ENCODE data around the gene GLMN.
"Not testable (repeated sequence)": the region's sequence is repeated elsewhere in the genome, so short reads cannot be mapped to it uniquely, and the experiment has no call there.

GLMN gene

DNA sequence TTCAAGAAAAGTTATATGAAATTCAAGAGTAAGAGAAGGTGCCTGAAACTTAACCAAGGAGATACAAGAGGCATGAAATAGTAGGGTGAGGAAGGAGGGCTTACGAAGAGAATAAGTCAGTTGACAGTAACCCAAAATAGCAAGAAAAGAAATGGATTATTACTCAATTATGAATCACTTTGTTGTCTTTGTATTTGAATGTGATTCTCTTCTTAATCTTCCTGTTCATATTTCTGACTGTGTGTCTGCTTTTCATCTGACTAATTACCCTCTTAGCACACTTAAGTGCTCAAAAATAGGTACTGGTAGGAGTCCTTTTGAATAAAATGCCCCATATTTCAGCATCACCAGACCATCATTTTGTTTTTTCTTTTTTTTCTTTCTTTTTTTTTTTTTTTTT, 39.4 kb downstream of the GLMN start:
- no peak for DNase-seq
- peaks cover 20% of the 10 kb centered on the region for H3K36me3 ChIP-seq (ENCODE audit: control insufficient read depth, insufficient read depth, low read length)

DNA sequence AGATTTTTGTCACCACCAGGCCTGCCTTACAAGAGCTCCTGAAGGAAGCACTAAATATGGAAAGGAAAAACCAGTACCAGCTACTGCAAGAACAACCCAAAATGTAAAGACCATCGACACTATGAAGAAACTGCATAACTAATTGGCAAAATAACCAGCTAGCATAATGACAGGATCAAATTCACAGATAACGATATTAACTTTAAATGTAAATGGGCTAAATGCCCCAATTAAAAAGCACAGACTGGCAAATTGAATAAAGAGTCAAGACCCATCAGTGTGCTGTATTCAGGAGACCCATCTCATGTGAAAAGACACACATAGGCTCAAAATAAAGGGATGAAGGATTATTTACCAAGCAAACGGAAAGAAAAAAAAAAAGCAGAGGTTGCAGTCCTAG, 44.1 kb downstream of the GLMN start:
- H3K4me3 ChIP-seq (ENCODE audit: insufficient read depth, low read depth, low read length, poor library complexity, severe bottlenecking); H3K27me3 ChIP-seq (replicated peaks; ENCODE audit: control insufficient read depth, insufficient read depth, low read length, poor library complexity, severe bottlenecking); H3K27ac ChIP-seq (ENCODE audit: insufficient read depth, low read length, poor library complexity, severe bottlenecking); H3K4me1 ChIP-seq (ENCODE audit: control insufficient read depth, insufficient read depth, low read length, poor library complexity, severe bottlenecking); H3K9me3 ChIP-seq (ENCODE audit: control insufficient read depth, low read length); H3K36me3 ChIP-seq (ENCODE audit: control insufficient read depth, insufficient read depth, low read length); DNase-seq: not testable (repeated sequence)

More for the DNA sequence above, 39.4 kb downstream of the GLMN start:
- H3K4me3 ChIP-seq (ENCODE audit: insufficient read depth, low read depth, low read length, poor library complexity, severe bottlenecking), result no peak overlapping the region
- no peaks in the 10 kb centered on the region for H3K9me3 ChIP-seq (ENCODE audit: control insufficient read depth, low read length)
- H3K27me3 ChIP-seq (replicated peaks; ENCODE audit: control insufficient read depth, insufficient read depth, low read length, poor library complexity, severe bottlenecking), result no peaks in the 10 kb centered on the region
- H3K4me1 ChIP-seq (ENCODE audit: control insufficient read depth, insufficient read depth, low read length, poor library complexity, severe bottlenecking), result no peaks in the 10 kb centered on the region
- H3K27ac ChIP-seq (ENCODE audit: insufficient read depth, low read length, poor library complexity, severe bottlenecking), result no peak overlapping the region

GRCh38 chr1:92244376-92244775, 54.4 kb downstream of the GLMN start:
- Histone ChIP-seq H3K27ac (ENCODE audit: insufficient read depth, low read length, poor library complexity, severe bottlenecking) (no peak overlapping the region), H3K36me3 (ENCODE audit: control insufficient read depth, insufficient read depth, low read length) (peaks cover 5% of the 10 kb centered on the region), H3K4me3 (ENCODE audit: insufficient read depth, low read depth, low read length, poor library complexity, severe bottlenecking) (no peak overlapping the region), H3K27me3 (replicated peaks; ENCODE audit: control insufficient read depth, insufficient read depth, low read length, poor library complexity, severe bottlenecking) (no peaks in the 10 kb centered on the region), H3K4me1 (ENCODE audit: control insufficient read depth, insufficient read depth, low read length, poor library complexity, severe bottlenecking) (no peaks in the 10 kb centered on the region), H3K9me3 (ENCODE audit: control insufficient read depth, low read length) (no peaks in the 10 kb centered on the region)
- no peak for DNase-seq

- Histone ChIP-seq H3K9me3 (ENCODE audit: control insufficient read depth, low read length) (no peaks in the 10 kb centered on the region), H3K4me1 (ENCODE audit: control insufficient read depth, insufficient read depth, low read length, poor library complexity, severe bottlenecking) (no peaks in the 10 kb centered on the region), H3K27me3 (replicated peaks; ENCODE audit: control insufficient read depth, insufficient read depth, low read length, poor library complexity, severe bottlenecking) (no peaks in the 10 kb centered on the region), H3K4me3 (ENCODE audit: insufficient read depth, low read depth, low read length, poor library complexity, severe bottlenecking) (no peak overlapping the region), H3K27ac (ENCODE audit: insufficient read depth, low read length, poor library complexity, severe bottlenecking) (no peak overlapping the region), H3K36me3 (ENCODE audit: control insufficient read depth, insufficient read depth, low read length) (no peaks in the 10 kb centered on the region)
- no peak for DNase-seq
Measured at GRCh38 chr1:92240034-92240433, 58.8 kb downstream of the GLMN start.

DNA sequence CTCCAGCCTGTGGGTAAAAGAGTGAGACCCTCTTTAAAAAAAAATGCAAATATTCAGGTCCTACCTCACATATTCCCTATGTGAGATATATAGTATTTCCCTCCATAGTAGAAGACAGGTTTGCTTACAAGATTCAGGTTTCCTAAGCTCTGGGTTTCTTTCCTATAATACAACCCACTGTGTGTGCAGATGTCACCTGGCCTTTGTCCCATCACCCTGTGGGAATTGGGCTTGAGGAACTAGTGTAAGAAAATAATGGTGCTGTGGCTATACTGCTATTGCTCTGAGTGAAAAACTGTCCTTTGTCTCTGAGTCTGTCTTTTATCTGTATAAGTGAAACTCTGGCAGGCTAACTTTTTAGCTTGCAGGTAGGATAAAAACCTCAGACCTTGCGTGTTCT, 68.1 kb downstream of the GLMN start:
- Histone ChIP-seq H3K4me3 (ENCODE audit: insufficient read depth, low read depth, low read length, poor library complexity, severe bottlenecking) (no peak overlapping the region), H3K27ac (ENCODE audit: insufficient read depth, low read length, poor library complexity, severe bottlenecking) (no peak overlapping the region), H3K27me3 (replicated peaks; ENCODE audit: control insufficient read depth, insufficient read depth, low read length, poor library complexity, severe bottlenecking) (no peaks in the 10 kb centered on the region), H3K9me3 (ENCODE audit: control insufficient read depth, low read length) (no peaks in the 10 kb centered on the region), H3K36me3 (ENCODE audit: control insufficient read depth, insufficient read depth, low read length) (no peaks in the 10 kb centered on the region), H3K4me1 (ENCODE audit: control insufficient read depth, insufficient read depth, low read length, poor library complexity, severe bottlenecking) (no peaks in the 10 kb centered on the region)
- no peak for DNase-seq

GRCh38 chr1:92228401-92228800, 70.4 kb downstream of the GLMN start:
- Histone ChIP-seq H3K4me3 (ENCODE audit: insufficient read depth, low read depth, low read length, poor library complexity, severe bottlenecking) (no peak overlapping the region), H3K27ac (ENCODE audit: insufficient read depth, low read length, poor library complexity, severe bottlenecking) (no peak overlapping the region), H3K36me3 (ENCODE audit: control insufficient read depth, insufficient read depth, low read length) (no peaks in the 10 kb centered on the region), H3K27me3 (replicated peaks; ENCODE audit: control insufficient read depth, insufficient read depth, low read length, poor library complexity, severe bottlenecking) (no peaks in the 10 kb centered on the region), H3K4me1 (ENCODE audit: control insufficient read depth, insufficient read depth, low read length, poor library complexity, severe bottlenecking) (no peaks in the 10 kb centered on the region), H3K9me3 (ENCODE audit: control insufficient read depth, low read length) (no peaks in the 10 kb centered on the region)
- no peak for DNase-seq

DNA sequence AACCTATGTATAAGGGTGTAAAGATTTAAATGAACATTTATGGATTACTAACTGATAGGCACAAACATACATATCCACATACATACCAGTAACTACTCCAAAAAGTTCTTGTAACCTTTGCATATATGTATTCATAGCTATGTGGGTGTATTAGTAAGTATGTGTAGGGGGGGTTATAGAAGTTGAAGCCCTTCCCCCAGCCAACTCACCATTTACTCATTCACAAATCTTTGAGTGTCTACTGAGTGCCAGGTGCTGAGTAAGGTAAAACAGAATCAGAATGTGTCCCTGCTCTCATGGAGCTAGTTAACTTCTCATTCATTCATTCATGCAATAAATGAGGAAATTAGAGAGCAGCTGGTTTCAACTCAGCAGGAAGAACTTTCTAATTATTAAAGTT, 79.8 kb downstream of the GLMN start:
- Histone ChIP-seq H3K9me3 (ENCODE audit: control insufficient read depth, low read length) (no peaks in the 10 kb centered on the region), H3K4me3 (ENCODE audit: insufficient read depth, low read depth, low read length, poor library complexity, severe bottlenecking) (no peak overlapping the region), H3K36me3 (ENCODE audit: control insufficient read depth, insufficient read depth, low read length) (no peaks in the 10 kb centered on the region), H3K27ac (ENCODE audit: insufficient read depth, low read length, poor library complexity, severe bottlenecking) (no peak overlapping the region), H3K27me3 (replicated peaks; ENCODE audit: control insufficient read depth, insufficient read depth, low read length, poor library complexity, severe bottlenecking) (no peaks in the 10 kb centered on the region), H3K4me1 (ENCODE audit: control insufficient read depth, insufficient read depth, low read length, poor library complexity, severe bottlenecking) (no peaks in the 10 kb centered on the region)
- no peak for DNase-seq

DNA sequence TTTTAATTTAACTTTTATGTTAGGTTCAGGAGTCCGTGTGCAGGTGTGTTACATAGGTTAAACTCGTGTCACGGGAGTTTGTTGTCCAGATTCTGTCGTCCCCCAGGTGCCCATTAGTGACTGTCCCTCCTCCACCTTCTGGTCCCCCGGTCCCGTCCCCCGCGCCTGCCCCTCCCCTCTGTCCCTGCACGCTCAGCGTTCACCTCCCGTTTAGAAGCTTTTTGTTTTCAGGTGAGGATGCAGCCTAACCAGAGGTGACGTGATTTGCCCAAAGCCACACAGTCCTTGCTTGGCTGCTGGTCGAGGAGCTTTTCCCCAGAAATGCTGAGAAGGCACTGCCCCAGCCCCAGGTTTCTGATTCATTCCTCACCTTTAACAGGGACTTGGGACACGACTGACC, 80.2 kb downstream of the GLMN start:
- Histone ChIP-seq H3K4me1 (ENCODE audit: control insufficient read depth, insufficient read depth, low read length, poor library complexity, severe bottlenecking) (no peaks in the 10 kb centered on the region), H3K27ac (ENCODE audit: insufficient read depth, low read length, poor library complexity, severe bottlenecking) (no peak overlapping the region), H3K9me3 (ENCODE audit: control insufficient read depth, low read length) (no peaks in the 10 kb centered on the region), H3K36me3 (ENCODE audit: control insufficient read depth, insufficient read depth, low read length) (no peaks in the 10 kb centered on the region), H3K4me3 (ENCODE audit: insufficient read depth, low read depth, low read length, poor library complexity, severe bottlenecking) (no peak overlapping the region), H3K27me3 (replicated peaks; ENCODE audit: control insufficient read depth, insufficient read depth, low read length, poor library complexity, severe bottlenecking) (no peaks in the 10 kb centered on the region)
- no peak for DNase-seq

- H3K4me1 ChIP-seq (ENCODE audit: control insufficient read depth, insufficient read depth, low read length, poor library complexity, severe bottlenecking), result no peaks in the 10 kb centered on the region
- H3K36me3 ChIP-seq (ENCODE audit: control insufficient read depth, insufficient read depth, low read length), result no peaks in the 10 kb centered on the region
- H3K9me3 ChIP-seq (ENCODE audit: control insufficient read depth, low read length), result no peaks in the 10 kb centered on the region
- H3K27ac ChIP-seq (ENCODE audit: insufficient read depth, low read length, poor library complexity, severe bottlenecking), result no peak within 1 kb of the TSS
- no peaks in the 10 kb centered on the region for H3K27me3 ChIP-seq (replicated peaks; ENCODE audit: control insufficient read depth, insufficient read depth, low read length, poor library complexity, severe bottlenecking)
- DNase-seq, result no peak
- H3K4me3 ChIP-seq (ENCODE audit: insufficient read depth, low read depth, low read length, poor library complexity, severe bottlenecking), result no peak within 1 kb of the TSS
Measured at GRCh38 chr1:92217721-92218120, 81.1 kb downstream of the GLMN start, which contains the start of gene C1orf146. Gene C1orf146, plus strand, starts transcription at chr1:92217915. Its CDS starts 13,506 bp downstream, at chr1:92231421.

GRCh38 chr1:92211166-92211565, 87.6 kb downstream of the GLMN start:
- no peaks in the 10 kb centered on the region for H3K27me3 ChIP-seq (replicated peaks; ENCODE audit: control insufficient read depth, insufficient read depth, low read length, poor library complexity, severe bottlenecking)
- H3K36me3 ChIP-seq (ENCODE audit: control insufficient read depth, insufficient read depth, low read length), result no peaks in the 10 kb centered on the region
- no peaks in the 10 kb centered on the region for H3K4me1 ChIP-seq (ENCODE audit: control insufficient read depth, insufficient read depth, low read length, poor library complexity, severe bottlenecking)
- DNase-seq, result no peak
- H3K4me3 ChIP-seq (ENCODE audit: insufficient read depth, low read depth, low read length, poor library complexity, severe bottlenecking), result no peak overlapping the region
- H3K9me3 ChIP-seq (ENCODE audit: control insufficient read depth, low read length), result no peaks in the 10 kb centered on the region
- H3K27ac ChIP-seq (ENCODE audit: insufficient read depth, low read length, poor library complexity, severe bottlenecking), result no peak overlapping the region

DNA sequence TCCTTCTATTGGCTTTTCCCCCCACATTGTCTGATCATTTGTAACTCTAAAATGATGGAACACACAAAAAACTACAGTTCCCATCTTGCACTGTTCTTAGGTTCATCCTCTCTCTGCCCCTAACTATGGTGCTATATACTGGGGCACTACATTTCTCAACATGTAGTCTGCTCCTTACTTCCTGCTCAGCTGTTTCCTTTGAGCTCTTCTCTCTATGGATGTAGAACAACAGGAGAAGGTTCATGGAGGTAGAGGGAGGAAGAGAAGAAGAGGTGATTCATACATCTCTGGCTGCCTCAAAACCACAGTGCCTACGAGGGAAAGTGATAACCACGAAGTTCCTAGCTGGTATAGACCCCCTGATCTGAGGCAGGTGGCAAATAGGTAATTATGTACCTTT, 88.1 kb downstream of the GLMN start:
- Histone ChIP-seq H3K27me3 (replicated peaks; ENCODE audit: control insufficient read depth, insufficient read depth, low read length, poor library complexity, severe bottlenecking) (no peaks in the 10 kb centered on the region), H3K4me3 (ENCODE audit: insufficient read depth, low read depth, low read length, poor library complexity, severe bottlenecking) (no peak overlapping the region), H3K9me3 (ENCODE audit: control insufficient read depth, low read length) (no peaks in the 10 kb centered on the region), H3K27ac (ENCODE audit: insufficient read depth, low read length, poor library complexity, severe bottlenecking) (no peak overlapping the region), H3K4me1 (ENCODE audit: control insufficient read depth, insufficient read depth, low read length, poor library complexity, severe bottlenecking) (no peaks in the 10 kb centered on the region), H3K36me3 (ENCODE audit: control insufficient read depth, insufficient read depth, low read length) (no peaks in the 10 kb centered on the region)
- no peak for DNase-seq

Data from effector memory CD4-positive, alpha-beta T cell (primary cell).